ENCODE measurements around the gene ARFIP1. TPM values are rescaled to one million over a fixed set of nuclear protein-coding genes. Genes with fewer than 3 reads are reported as not detected.
"Not testable (repeated sequence)": the region's sequence is repeated elsewhere in the genome, so short reads cannot be mapped to it uniquely, and the experiment has no call there.

ARFIP1 gene
- total RNA-seq, 1 experiment from 2014 or later, result 27.5 TPM

- no peak for DNase-seq (ENCODE audit: low read depth)
These were observed 6.2 kb downstream of the ARFIP1 start for GRCh38 chr4:152785639-152786615.

- no peak for DNase-seq (ENCODE audit: low read depth)
These were observed 6.9 kb downstream of the ARFIP1 start for GRCh38 chr4:152786627-152787026.

- DNase-seq (ENCODE audit: low read depth), result no peak
These were observed 16.1 kb downstream of the ARFIP1 start for GRCh38 chr4:152795891-152796290.

- DNase-seq (ENCODE audit: low read depth), result no peak
These were observed 23.8 kb downstream of the ARFIP1 start for GRCh38 chr4:152803541-152803940.

DNA sequence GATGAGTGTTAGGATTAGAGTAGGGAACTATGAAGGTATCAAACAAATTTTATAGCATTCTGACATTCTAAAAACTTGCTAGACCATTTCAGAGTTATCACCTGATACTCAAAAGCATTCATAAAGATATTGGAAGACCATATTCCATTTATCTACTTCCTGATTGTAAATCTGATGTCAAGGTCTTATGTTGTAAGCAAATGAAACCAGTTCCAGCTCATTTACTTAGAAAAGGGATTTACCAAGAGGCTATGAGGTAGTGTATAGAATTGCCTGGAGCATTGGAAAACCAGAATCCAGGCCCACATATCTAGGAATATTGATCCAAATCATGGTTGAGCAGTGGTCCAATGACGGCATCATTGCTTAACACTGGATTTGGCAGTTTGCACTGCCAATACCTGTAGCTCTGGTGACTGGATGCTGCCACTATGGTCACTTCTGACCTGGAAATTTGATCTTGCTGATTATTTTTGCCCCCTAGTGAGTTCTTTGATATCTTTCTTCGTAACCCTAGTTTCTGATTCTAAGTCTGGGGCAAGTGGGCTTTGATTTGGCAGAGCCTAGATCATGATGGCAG lies 25.4 kb downstream of the ARFIP1 start:
- DNase-seq (ENCODE audit: low read depth), result no peak

DNA sequence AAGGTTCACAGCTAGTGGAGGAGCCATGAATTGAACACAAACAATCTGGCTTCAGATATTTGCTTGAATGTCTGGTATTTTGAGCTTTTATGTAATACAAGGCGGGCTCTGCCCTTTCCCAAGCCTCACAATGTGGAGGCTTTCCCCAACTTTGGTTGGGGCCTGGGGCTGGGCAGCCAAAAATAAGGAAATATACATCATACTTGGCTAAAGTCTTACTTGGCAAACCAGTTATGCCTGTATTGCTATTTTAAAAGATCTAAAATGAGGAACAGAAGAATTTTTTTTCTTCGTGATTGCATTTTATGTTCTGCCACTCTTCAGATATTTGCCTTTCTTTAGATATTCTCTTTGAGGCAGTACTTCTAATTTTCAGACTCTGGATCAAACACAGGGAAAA lies 26.1 kb downstream of the ARFIP1 start:
- no peak for DNase-seq (ENCODE audit: low read depth)

DNA sequence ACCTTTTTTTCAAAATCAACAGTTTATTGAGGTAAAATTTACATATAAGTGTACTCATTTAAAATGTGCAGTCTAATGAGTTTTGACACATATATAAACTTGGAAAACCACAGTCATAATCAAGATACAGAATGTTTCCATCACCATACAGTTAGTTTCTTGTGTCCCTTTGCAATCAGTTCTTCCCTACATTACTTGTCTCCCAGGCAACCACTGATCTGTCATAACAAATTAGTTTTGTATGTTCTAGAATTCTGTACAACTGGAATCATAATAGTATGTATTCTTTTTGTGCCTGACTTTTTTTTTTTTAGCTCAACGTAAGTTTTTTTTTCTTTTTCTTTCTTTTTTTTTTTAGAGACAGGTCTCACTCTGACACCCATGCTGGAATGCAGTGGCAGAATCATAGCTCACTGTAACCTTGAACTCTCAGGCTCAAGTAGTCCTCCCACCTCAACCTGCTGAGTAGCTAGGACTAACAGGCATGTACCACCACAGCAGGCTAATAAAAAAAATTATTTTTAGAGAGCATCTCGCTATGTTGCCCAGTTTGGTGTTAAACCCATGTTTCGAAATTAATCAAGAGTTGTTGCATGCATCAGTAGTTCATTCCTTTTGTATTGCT lies 26.9 kb downstream of the ARFIP1 start:
- DNase-seq (ENCODE audit: low read depth), result no peak

DNA sequence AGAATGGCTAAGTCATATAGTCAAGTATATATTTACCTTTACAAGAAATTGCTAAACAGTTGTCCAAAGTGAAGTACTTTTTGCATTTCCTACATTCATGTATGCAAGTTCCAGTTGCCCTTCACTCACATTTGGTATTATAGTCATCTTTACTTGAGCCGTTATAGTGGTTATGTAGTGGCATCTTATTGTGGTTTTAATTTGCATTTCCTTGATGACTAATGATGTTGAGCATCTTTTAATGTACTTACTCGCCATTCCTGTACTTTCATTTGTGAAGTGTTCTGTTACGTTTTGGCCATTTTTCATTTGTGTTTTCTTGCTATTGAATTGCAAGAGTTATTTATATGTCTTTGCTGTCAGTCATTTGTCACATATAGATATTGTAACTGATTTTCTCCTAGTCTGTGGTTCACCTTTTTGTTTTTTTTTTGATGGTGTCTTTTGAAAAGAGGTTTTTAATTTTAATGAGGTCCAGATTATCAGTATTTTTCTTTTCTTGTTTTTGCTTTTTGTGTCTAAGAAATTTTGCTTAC lies 27.6 kb downstream of the ARFIP1 start:
- DNase-seq (ENCODE audit: low read depth), result peak; percentile 2

GRCh38 chr4:152808670-152809069 lies 28.9 kb downstream of the ARFIP1 start:
- DNase-seq (ENCODE audit: low read depth), result no peak

DNA sequence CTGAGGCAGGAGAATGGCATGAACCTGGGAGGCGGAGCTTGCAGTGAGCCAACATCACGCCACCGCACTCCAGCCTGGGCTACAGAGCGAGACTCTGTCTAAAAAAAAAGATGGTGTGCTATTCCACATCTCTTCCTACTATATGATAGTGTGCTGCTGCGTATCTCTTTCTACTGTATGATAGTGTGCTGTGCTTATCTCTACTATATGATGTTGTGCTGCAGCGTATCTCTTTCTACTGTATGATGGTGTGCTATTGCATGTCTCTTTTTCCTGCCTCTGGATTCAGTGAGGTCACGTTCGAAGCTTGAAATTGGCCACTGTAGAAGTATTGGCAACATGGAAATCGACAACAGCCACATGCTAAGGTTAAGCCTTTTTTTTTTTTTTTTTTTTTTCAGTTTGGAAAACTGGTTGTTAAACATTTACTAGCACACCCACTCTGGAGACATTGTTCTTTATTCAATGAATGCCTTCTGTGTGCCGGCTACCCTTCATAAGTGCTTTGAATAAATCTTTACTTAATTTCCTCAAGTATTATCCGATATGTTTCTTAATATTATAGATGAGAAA lies 31.0 kb downstream of the ARFIP1 start:
- no peak for DNase-seq (ENCODE audit: low read depth)

DNA sequence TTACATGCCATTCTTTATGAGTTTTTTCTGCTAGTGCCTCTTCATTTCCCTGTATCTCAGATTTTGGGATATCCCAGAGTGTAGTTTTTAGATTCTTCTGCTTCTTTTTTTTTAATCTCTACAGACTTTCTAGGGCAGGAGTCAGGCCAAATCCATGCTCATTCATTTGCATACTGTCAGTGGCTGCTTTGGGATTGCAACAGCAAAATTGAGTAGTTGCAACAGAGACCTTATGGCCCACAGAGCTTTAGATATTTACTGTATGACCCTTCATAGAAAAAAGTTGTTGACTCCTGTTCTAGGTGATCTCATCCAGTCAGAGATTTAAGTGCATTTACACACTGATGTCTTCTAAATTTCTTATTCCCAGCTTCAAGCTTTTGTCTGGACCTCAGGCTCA lies 35.3 kb downstream of the ARFIP1 start:
- no peak for DNase-seq (ENCODE audit: low read depth)

DNA sequence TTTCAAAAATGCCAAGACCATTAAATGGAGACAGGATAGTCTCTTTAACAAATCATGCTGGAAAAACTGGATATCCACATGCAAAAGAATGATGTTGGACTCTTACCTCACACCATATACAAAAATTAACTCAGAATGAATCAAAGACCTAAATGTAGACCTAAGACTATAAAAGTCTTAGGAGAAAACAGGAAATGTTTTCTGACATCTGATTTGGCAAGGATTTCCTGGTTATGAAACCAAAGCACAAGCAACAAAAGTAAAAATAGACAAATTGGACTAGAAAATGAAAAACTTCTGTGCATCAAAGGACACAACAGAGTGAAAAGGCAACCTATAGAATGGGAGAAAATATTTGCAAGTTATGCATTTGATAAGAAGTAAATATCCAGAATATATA lies 37.6 kb downstream of the ARFIP1 start:
- no peak for DNase-seq (ENCODE audit: low read depth)

DNA sequence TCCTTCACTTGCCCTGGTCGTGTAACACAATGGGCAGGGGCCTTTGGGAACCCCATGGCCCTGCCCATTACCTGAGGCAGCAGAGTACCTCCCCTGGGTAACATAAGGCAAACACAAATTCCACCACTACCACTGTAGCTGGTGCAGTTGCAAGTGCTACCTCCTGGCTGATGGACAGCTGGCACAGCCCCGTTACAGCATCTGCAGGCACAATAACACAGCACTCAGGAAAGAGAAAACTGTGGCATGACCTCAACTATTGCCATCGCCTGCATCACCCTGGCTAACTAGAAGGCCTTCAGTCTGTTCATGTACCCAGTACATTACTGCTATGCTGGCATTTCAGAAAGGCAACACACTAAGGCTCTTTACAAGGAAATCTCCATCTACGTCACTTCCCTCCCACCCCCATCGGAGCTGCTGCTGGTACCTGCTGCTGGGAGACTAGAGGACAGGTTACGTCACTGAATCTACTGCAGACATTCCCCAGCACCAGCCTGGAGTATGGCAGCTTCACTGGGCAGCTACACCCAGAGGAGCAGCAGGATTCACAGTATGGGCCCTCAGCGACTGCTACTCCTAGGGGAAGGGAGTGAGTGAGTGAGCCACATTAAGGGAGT lies 39.4 kb downstream of the ARFIP1 start:
- DNase-seq (ENCODE audit: low read depth), result no peak

GRCh38 chr4:152820073-152820472 lies 40.3 kb downstream of the ARFIP1 start:
- DNase-seq (ENCODE audit: low read depth), result no peak

DNA sequence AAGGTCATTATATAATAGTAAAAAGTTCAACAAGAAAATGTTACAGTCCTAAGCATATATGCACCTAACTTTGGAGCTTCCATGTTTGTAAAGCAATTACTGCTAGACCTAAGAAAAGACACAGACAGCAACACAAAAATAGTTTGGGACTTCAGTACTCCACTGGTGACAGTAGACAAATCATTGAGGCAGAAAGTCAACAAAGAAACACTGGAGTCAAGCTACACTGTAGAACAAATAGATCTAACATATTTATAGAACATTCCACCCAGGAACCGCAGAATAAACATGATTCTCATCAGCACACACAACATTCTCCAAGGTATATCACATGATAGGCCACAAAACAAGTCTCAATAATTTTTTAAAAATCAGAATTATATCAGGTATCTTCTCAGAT lies 42.6 kb downstream of the ARFIP1 start:
- DNase-seq (ENCODE audit: low read depth), result no peak

- no peak for DNase-seq (ENCODE audit: low read depth)
These were observed 44.8 kb downstream of the ARFIP1 start for GRCh38 chr4:152824561-152824960.

DNA sequence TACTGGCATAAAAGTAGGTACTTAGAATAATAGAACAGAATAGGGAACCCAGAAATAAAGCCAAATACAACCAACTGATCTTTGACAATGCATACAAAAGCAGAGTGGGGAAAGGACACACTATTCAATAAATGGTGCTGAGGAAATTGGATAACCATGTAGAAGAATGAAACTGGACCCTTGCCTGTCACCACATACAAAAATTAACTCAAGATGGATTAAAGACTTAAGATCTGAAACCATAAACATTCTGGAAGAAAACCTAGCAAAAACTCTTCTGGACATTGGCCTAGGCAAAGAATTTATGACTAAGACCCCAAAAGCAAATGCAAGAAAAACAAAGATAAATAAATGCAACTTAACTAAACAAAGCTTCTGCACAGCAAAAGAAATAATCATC lies 45.6 kb downstream of the ARFIP1 start:
- no peak for DNase-seq (ENCODE audit: low read depth)

GRCh38 chr4:152828122-152828521 lies 48.4 kb downstream of the ARFIP1 start:
- DNase-seq (ENCODE audit: low read depth), result no peak

GRCh38 chr4:152831416-152831815 lies 51.7 kb downstream of the ARFIP1 start:
- no peak for DNase-seq (ENCODE audit: low read depth)

DNA sequence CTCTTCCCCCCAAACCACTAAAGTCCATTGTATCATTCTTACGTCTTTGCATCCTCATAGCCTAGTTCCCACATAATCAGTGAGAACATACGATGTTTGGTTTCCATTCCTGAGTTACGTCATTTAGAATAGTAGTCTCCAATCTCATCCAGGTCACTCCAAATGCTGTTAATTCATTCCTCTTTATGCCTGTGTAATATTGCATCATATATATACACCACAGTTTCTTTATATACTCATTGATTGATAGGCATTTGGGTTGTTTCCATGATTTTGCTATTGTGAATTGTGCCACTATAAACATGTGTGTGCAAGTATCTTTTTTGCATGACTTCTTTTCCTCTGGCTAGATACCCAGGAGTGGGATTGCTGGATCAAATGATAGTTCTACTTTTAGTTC lies 57.2 kb downstream of the ARFIP1 start:
- DNase-seq (ENCODE audit: low read depth), result no peak

GRCh38 chr4:152839729-152840128 lies 60.0 kb downstream of the ARFIP1 start:
- not testable (repeated sequence) for DNase-seq (ENCODE audit: low read depth)

Measured in Daoy (cell line).